ENCODE results near the gene CEP295NL.

CEP295NL gene

DNA sequence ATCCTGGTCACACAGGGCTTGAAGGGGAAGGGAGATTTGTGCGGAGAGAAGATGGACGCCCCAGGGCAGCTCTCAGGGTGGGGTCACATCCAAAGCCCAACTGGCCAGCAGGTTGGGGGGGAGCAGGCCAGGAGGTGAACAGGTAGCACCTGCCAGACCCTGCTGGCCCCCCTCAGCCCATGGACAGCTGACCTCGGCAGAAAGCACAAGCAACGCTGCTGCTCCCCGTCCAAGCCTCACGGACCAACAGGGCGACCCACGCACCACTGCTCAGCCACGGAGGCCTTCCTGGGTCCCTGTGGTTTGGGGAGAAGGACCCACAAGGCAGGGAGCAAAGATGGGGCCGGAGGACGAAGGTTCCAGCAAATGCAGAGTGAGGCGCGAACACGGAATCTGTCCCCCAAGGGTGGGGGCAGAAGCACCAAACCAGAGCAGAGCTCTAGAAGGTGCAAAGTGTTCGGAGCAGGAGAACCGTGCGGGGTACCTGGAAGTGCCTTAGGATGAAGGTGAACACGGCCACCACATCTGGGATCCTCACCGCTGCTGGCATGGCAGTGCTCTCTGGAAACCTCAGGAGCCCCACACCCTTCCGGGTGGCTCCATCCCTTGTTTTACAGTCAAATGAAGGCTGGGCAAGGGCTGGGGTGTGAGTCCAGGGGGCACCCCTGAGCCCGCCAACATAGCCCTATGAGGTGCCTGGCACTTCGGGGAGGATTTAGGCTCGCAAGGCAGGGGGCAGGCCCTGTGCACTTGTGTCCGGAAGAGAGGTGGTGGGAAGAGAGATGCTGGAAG is 17.9 kb downstream of the CEP295NL start:
- peak overlapping the region; percentile 100 for H3K27ac ChIP-seq
- DNase-seq (ENCODE audit: low spot score) = no peak
- TF ChIP-seq CTCF (conservative IDR thresholded peaks at IDR 0.05; ENCODE audit: low read depth) = no peak
- ChIA-PET POLR2A (ENCODE audit: low non-redundant PET) (interaction anchor here (0.5 to 0.7 kb wide), 2 partner anchors 16 to 48 kb away, joined by 3 read pairs; no protein-coding TSS in a partner anchor), CTCF (no interaction called here)

GRCh38 chr17:78884148-78884825 is 18.7 kb downstream of the CEP295NL start:
- peak overlapping the region; percentile 100 for H3K27ac ChIP-seq
- no peak for TF ChIP-seq CTCF (conservative IDR thresholded peaks at IDR 0.05; ENCODE audit: low read depth)
- POLR2A ChIA-PET (ENCODE audit: low non-redundant PET) = interaction anchor here (0.6 kb wide), 1 partner anchor 85 kb away, joined by 3 read pairs; no protein-coding TSS in a partner anchor

GRCh38 chr17:78883533-78884131 is 19.4 kb downstream of the CEP295NL start:
- ChIA-PET POLR2A (ENCODE audit: low non-redundant PET) (interaction anchor here (0.6 kb wide), 1 partner anchor 84 kb away, joined by 3 read pairs; no protein-coding TSS in a partner anchor), CTCF (interaction anchor here (0.6 to 1.0 kb wide), 3 partner anchors 29 to 88 kb away, joined by 3 to 4 read pairs (median 3); no protein-coding TSS in a partner anchor)
- peak overlapping the region; percentile 100 for H3K27ac ChIP-seq
- no peak; the same call in 1 of the 2 replicates for TF ChIP-seq CTCF (conservative IDR thresholded peaks at IDR 0.05; ENCODE audit: low read depth)
- DNase-seq (ENCODE audit: low spot score) = peak; percentile 95

More at GRCh38 chr17:78884148-78884825, 18.7 kb downstream of the CEP295NL start:
- CTCF ChIA-PET = interaction anchor here (0.6 to 1.0 kb wide), 2 partner anchors 28 to 87 kb away, joined by 3 to 4 read pairs; no protein-coding TSS in a partner anchor
- no peak for DNase-seq (ENCODE audit: low spot score)

GRCh38 chr17:78883089-78883532 is 19.9 kb downstream of the CEP295NL start:
- ChIA-PET POLR2A (ENCODE audit: low non-redundant PET) (no interaction called here), CTCF (interaction anchor here (0.6 to 1.0 kb wide), 2 partner anchors 61 to 88 kb away, joined by 3 read pairs; no protein-coding TSS in a partner anchor)
- DNase-seq (ENCODE audit: low spot score) = no peak
- TF ChIP-seq CTCF (conservative IDR thresholded peaks at IDR 0.05; ENCODE audit: low read depth) = no peak
- peak overlapping the region; percentile 100 for H3K27ac ChIP-seq

DNA sequence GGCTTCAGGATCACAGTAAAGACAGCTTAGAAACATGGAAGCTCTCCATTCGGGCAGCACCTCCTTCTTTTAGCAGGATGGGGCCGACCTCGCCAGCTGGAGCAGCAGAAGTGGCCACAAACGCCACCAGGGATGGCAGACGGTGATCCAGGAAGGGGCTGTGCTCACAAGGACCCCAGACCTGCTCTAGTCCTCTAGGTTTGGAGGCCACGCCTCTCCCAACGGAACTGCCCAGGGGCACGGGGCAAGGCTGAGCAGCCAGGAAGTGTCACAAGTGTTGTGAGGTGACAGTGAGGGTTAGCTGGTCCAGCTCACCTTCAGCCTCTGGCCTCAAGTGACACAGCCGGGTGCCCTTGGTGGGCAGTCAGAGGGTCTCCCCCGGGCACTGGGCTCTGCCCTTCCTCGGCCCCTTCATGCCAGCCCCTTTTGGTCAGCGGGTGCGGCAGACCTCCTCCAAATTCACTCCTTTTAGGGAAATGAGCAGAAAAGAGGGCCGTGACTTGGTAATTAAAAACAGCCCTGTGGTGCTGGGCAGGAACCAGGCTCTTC is 20.4 kb downstream of the CEP295NL start:
- no peak for DNase-seq (ENCODE audit: low spot score)
- H3K27ac ChIP-seq = peak overlapping the region; percentile 100
- ChIA-PET POLR2A (ENCODE audit: low non-redundant PET) (no interaction called here), CTCF (no interaction called here)
- TF ChIP-seq CTCF (conservative IDR thresholded peaks at IDR 0.05; ENCODE audit: low read depth) = no peak
